IMR-90 (cell line): ENCODE data around the gene CENPU. TPM values are rescaled to one million over a fixed set of nuclear protein-coding genes. Genes with fewer than 3 reads are reported as not detected.

Source experiments
- ATAC-seq: fragments of 200-7000 bp; cut with Tn5 transposase; 2 replicates; pipeline ENCODE4 v1.9.1; 2020; ENCODE audit warnings: low read depth, mild to moderate bottlenecking, moderate library complexity
- BruUV-seq: library from RNA; stranded (reverse); fragments of 400-500 nt; replicated peaks from 2 replicates; lab custom pipeline; 2021; lab: Mats Ljungman, UMichigan
- CTCF ChIA-PET: fragments of 300-600 bp; formaldehyde crosslinking; extraction: SDS; loops from one replicate; lab custom pipeline; 2021; ENCODE audit warnings: antibody characterized with exemption; lab: Yijun Ruan, JAX
- POLR2A ChIA-PET: fragments of 300-600 bp; sonication (Branson Sonifier 250); formaldehyde crosslinking; loops from one replicate; lab custom pipeline; 2022; ENCODE audit warnings: antibody characterized with exemption; ENCODE audit not compliant: unreplicated experiment; lab: Charles Lee
- DNase-seq: peaks from one replicate; pipeline ENCODE4 v3.0.0; 2013
- H2AFZ ChIP-seq: replicated peaks from 2 replicates; pipeline ENCODE3; 2013; ENCODE audit warnings: low read length, mild to moderate bottlenecking; ENCODE audit not compliant: poor library complexity
- H2AK5ac ChIP-seq: 2 replicates; pipeline ENCODE4 v1.6.1; 2013; ENCODE audit warnings: low read depth, low read length, inconsistent platforms
- H2AK9ac ChIP-seq: replicated peaks from 2 replicates; pipeline ENCODE3; 2013; ENCODE audit warnings: mild to moderate bottlenecking, low read depth, low read length, moderate library complexity; ENCODE audit not compliant: poor library complexity
- H2BK120ac ChIP-seq: 2 replicates; pipeline ENCODE4 v1.6.1; 2013; ENCODE audit warnings: low read depth, low read length, inconsistent platforms
- H2BK15ac ChIP-seq: 3 replicates; pipeline ENCODE4 v1.6.1; 2013; ENCODE audit warnings: low read depth, low read length, inconsistent platforms
- H2BK20ac ChIP-seq: 2 replicates; pipeline ENCODE4 v1.6.1; 2013; ENCODE audit warnings: low read depth, mild to moderate bottlenecking, inconsistent platforms, low read length, moderate library complexity
- H2BK5ac ChIP-seq: 2 replicates; pipeline ENCODE4 v1.6.1; 2013; ENCODE audit warnings: mild to moderate bottlenecking, low read depth, low read length, inconsistent platforms; ENCODE audit not compliant: poor library complexity, severe bottlenecking
- H3K14ac ChIP-seq: replicated peaks from 2 replicates; pipeline ENCODE4 v1.6.1; 2013; ENCODE audit warnings: low read depth, low read length, inconsistent platforms
- H3K18ac ChIP-seq: 2 replicates; pipeline ENCODE4 v1.6.1; 2013; ENCODE audit warnings: low read depth, low read length, control low read depth
- H3K23ac ChIP-seq: 2 replicates; pipeline ENCODE4 v1.6.1; 2013; ENCODE audit warnings: low read depth, low read length, inconsistent platforms
- H3K27ac ChIP-seq: 2 replicates; pipeline ENCODE4 v1.5.1; 2013; ENCODE audit warnings: mild to moderate bottlenecking, control low read depth, low read length; ENCODE audit not compliant: insufficient read depth
- H3K27me3 ChIP-seq: 2 replicates; pipeline ENCODE4 v1.6.1; 2013; ENCODE audit warnings: low read length; ENCODE audit not compliant: control insufficient read depth, insufficient read depth
- H3K36me3 ChIP-seq: 2 replicates; pipeline ENCODE4 v1.6.1; 2013; ENCODE audit warnings: low read length, mixed read lengths; ENCODE audit not compliant: control insufficient read depth, insufficient read depth
- H3K4ac ChIP-seq: 2 replicates; pipeline ENCODE4 v1.6.1; 2013; ENCODE audit warnings: low read depth, low read length, inconsistent platforms
- H3K4me1 ChIP-seq: 2 replicates; pipeline ENCODE4 v1.6.1; 2013; ENCODE audit warnings: low read length, mixed read lengths; ENCODE audit not compliant: control insufficient read depth, insufficient read depth
- H3K4me2 ChIP-seq: 2 replicates; pipeline ENCODE4 v1.6.1; 2013; ENCODE audit warnings: low read depth, mild to moderate bottlenecking, control low read depth, low read length, moderate library complexity
- H3K4me3 ChIP-seq: 2 replicates; pipeline ENCODE4 v1.5.1; 2013; ENCODE audit warnings: low read depth, mild to moderate bottlenecking, control low read depth, low read length, moderate library complexity; ENCODE audit not compliant: insufficient read depth
- H3K56ac ChIP-seq: 2 replicates; pipeline ENCODE4 v1.6.1; 2013; ENCODE audit warnings: low read length, inconsistent platforms; ENCODE audit not compliant: insufficient read depth; ENCODE audit errors: extremely low read depth
- H3K79me1 ChIP-seq, 2 experiments: 2 replicates each; pipeline ENCODE4 v1.6.1; 2013; ENCODE audit warnings: low read length in 2 of 2, inconsistent platforms in 1 of 2, low read depth in 1 of 2
- H3K9ac ChIP-seq: 2 replicates; pipeline ENCODE4 v1.6.1; 2013; ENCODE audit warnings: low read depth, low read length, control low read depth
- H3K9me1 ChIP-seq: 2 replicates; pipeline ENCODE4 v1.6.1; 2013; ENCODE audit warnings: low read length, inconsistent platforms; ENCODE audit not compliant: insufficient read depth
- H3K9me3 ChIP-seq: 2 replicates; pipeline ENCODE4 v1.6.1; 2013; ENCODE audit warnings: low read length; ENCODE audit not compliant: control insufficient read depth, insufficient read depth
- H4K20me1 ChIP-seq: 2 replicates; pipeline ENCODE4 v1.6.1; 2013; ENCODE audit warnings: low read length, inconsistent platforms; ENCODE audit not compliant: insufficient read depth
- H4K5ac ChIP-seq: 2 replicates; pipeline ENCODE4 v1.6.1; 2013; ENCODE audit warnings: mild to moderate bottlenecking, low read depth, low read length, control low read depth
- H4K8ac ChIP-seq, 2 experiments: 2 replicates each; pipeline ENCODE4 v1.6.1; 2013; ENCODE audit warnings: low read depth in 2 of 2, low read length in 2 of 2, control low read depth in 1 of 2, inconsistent platforms in 1 of 2
- H4K91ac ChIP-seq: 2 replicates; pipeline ENCODE4 v1.6.1; 2013; ENCODE audit warnings: low read depth, low read length, inconsistent platforms; ENCODE audit not compliant: insufficient read depth
- BHLHE40 ChIP-seq: fragments of 150-350 bp; IDR thresholded peaks from 2 replicates; pipeline ENCODE4 v1.6.1; 2016; ENCODE audit warnings: mild to moderate bottlenecking, low read depth, low read length
- CEBPB ChIP-seq: IDR thresholded peaks from 2 replicates; pipeline ENCODE4 v1.6.1; 2012; ENCODE audit warnings: low read depth, low read length, improper control_type of control experiment
- CHD1 ChIP-seq: IDR thresholded peaks from 2 replicates; pipeline ENCODE4 v1.6.1; 2012; ENCODE audit warnings: low read depth, low read length, improper control_type of control experiment
- MAZ ChIP-seq: IDR thresholded peaks from 2 replicates; pipeline ENCODE4 v1.6.1; 2012; ENCODE audit warnings: low read depth, mild to moderate bottlenecking, low read length, improper control_type of control experiment, moderate library complexity, borderline replicate concordance
- NFE2L2 ChIP-seq: fragments of 150-350 bp; IDR thresholded peaks from 2 replicates; pipeline ENCODE4 v1.6.1; 2016; ENCODE audit warnings: low read depth, mild to moderate bottlenecking, low read length
- POLR2A ChIP-seq: IDR thresholded peaks from 2 replicates; pipeline ENCODE4 v1.6.1; 2012; ENCODE audit warnings: mild to moderate bottlenecking, low read depth, low read length
- RAD21 ChIP-seq: IDR thresholded peaks from 2 replicates; pipeline ENCODE4 v1.6.1; 2012; ENCODE audit warnings: low read length, improper control_type of control experiment
- RFX5 ChIP-seq: IDR thresholded peaks from 2 replicates; pipeline ENCODE4 v1.8.0; 2012; ENCODE audit warnings: low read depth, mild to moderate bottlenecking, low read length, moderate library complexity
- WGBS, 2 experiments: methylation state at CpG; one replicate each; pipeline versions ENCODE4 v1.1.5 to v1.1.7; 2013; ENCODE audit warnings: missing lambda C conversion rate in 2 of 2; ENCODE audit not compliant: insufficient read length in 1 of 2; ENCODE audit errors: extremely low coverage in 2 of 2; 5-methylcytosine and 5-hydroxymethylcytosine counted together
- dilution Hi-C: fragments of 300-500 bp; cut with HindIII; formaldehyde crosslinking; loops from one replicate; pipeline ENCODE4 v1.14.3; 2018; ENCODE audit warnings: low sequenced_read_pairs; ENCODE audit not compliant: unreplicated experiment
- in situ Hi-C: fragments of 300-500 bp; cut with MboI; formaldehyde crosslinking; loops from 3 replicates; pipeline ENCODE4 v1.14.3; 2019; ENCODE audit warnings: low sequenced_read_pairs, inconsistent platforms, mixed read lengths
- intact Hi-C: fragments of 100-400 bp; cut with micrococcal nuclease; formaldehyde crosslinking; loops from 2 replicates; pipeline ENCODE4 v1.10.0; 2022
- polyA plus RNA-seq, 3 experiments: library from polyadenylated mRNA; depleted of rRNA; stranded (reverse); fragments of >200 nt; gene quantifications; 2 replicates each; pipeline ENCODE4 v1.2.3, GENCODE V29; 2012; ENCODE audit warnings: low replicate concordance in 1 of 3
- total RNA-seq: library from RNA; depleted of rRNA; stranded (reverse); fragments of >200 nt; gene quantifications from 2 replicates; pipeline ENCODE4 v1.2.3, GENCODE V29; 2012
- TF ChIP-seq, protein P1 (sequence below): conservative IDR thresholded peaks from 2 replicates; pipeline ENCODE4 v1.5.1; 2012; ENCODE audit warnings: mild to moderate bottlenecking, low read depth, low read length, improper control_type of control experiment
- TF ChIP-seq, protein P2 (sequence below): fragments of 150-350 bp; IDR thresholded peaks from 2 replicates; pipeline ENCODE4 v1.6.1; 2016; ENCODE audit warnings: low read depth, mild to moderate bottlenecking, low read length, moderate library complexity, borderline replicate concordance

CENPU gene
- total and polyA plus RNA-seq, 2 of the 4 experiments (the other 2 are of a cell fraction), result 13.6 to 14.6 TPM

DNA sequence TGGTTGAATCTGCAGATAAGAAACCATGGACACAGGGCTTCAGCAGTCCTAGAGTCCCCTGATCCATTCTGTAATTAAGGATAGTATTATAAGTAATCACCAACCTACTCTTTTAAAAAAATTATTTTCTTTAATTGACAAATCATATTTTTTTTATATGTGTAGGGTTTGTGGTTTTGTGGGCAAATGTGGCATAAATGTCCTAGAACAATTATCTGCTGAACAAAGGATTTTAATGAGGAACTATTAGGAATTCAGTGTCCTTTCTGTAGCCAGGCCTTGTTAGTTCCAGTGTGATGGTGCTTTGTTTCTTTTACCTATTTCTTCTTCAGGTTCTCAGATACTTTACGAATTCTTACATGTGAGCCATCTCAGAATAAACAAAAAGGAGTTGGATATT lies 52.0 kb downstream of the CENPU start:
- Histone ChIP-seq H2AFZ (no peak overlapping the region), H2BK20ac (no peak overlapping the region), H3K56ac (no peak overlapping the region), H3K36me3 (peaks cover 3% of the 10 kb centered on the region), H3K27ac (no peak overlapping the region), H3K4me1 (peaks cover 4% of the 10 kb centered on the region; the same call in 1 of the 2 replicates), H2AK9ac (no peak overlapping the region), H3K4me3 (no peak overlapping the region), H2BK5ac (no peak overlapping the region), H3K79me1 (no peaks in the 10 kb centered on the region), H3K18ac (no peak overlapping the region), H3K27me3 (no peaks in the 10 kb centered on the region), H3K9me3 (no peaks in the 10 kb centered on the region), H2BK15ac (no peak overlapping the region), H2BK120ac (no peak overlapping the region), H3K9ac (no peak overlapping the region), H3K4ac (no peak overlapping the region), H4K20me1 (no peaks in the 10 kb centered on the region), H4K91ac (no peak overlapping the region), H4K5ac (no peak overlapping the region), H3K14ac (no peak overlapping the region), H3K9me1 (peaks cover 2% of the 10 kb centered on the region; the same call in 1 of the 2 replicates), H3K23ac (no peak overlapping the region), H3K4me2 (no peak overlapping the region), H2AK5ac (no peak overlapping the region), H4K8ac (no peak overlapping the region)
- in situ Hi-C loops, result no loop called here
- ATAC-seq (no peak), DNase-seq (no peak)
- intact Hi-C loops, result no loop called here
- no peak for TF ChIP-seq NFE2L2
- TF ChIP-seq RFX5, result no peak
- no peak for TF ChIP-seq POLR2A
- TF ChIP-seq CEBPB, result no peak
- TF ChIP-seq, protein P1, sequence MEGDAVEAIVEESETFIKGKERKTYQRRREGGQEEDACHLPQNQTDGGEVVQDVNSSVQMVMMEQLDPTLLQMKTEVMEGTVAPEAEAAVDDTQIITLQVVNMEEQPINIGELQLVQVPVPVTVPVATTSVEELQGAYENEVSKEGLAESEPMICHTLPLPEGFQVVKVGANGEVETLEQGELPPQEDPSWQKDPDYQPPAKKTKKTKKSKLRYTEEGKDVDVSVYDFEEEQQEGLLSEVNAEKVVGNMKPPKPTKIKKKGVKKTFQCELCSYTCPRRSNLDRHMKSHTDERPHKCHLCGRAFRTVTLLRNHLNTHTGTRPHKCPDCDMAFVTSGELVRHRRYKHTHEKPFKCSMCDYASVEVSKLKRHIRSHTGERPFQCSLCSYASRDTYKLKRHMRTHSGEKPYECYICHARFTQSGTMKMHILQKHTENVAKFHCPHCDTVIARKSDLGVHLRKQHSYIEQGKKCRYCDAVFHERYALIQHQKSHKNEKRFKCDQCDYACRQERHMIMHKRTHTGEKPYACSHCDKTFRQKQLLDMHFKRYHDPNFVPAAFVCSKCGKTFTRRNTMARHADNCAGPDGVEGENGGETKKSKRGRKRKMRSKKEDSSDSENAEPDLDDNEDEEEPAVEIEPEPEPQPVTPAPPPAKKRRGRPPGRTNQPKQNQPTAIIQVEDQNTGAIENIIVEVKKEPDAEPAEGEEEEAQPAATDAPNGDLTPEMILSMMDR, result no peak
- TF ChIP-seq RAD21, result no peak
- TF ChIP-seq MAZ, result no peak
- TF ChIP-seq BHLHE40, result no peak
- TF ChIP-seq CHD1, result no peak
- TF ChIP-seq, protein P2, sequence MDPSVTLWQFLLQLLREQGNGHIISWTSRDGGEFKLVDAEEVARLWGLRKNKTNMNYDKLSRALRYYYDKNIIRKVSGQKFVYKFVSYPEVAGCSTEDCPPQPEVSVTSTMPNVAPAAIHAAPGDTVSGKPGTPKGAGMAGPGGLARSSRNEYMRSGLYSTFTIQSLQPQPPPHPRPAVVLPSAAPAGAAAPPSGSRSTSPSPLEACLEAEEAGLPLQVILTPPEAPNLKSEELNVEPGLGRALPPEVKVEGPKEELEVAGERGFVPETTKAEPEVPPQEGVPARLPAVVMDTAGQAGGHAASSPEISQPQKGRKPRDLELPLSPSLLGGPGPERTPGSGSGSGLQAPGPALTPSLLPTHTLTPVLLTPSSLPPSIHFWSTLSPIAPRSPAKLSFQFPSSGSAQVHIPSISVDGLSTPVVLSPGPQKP, result no peak
- ChIA-PET CTCF (no interaction called here), POLR2A (no interaction called here)
- BruUV-seq, result no TSS peak
- no CpG with 5 or more reads among the region's 1 CpG for WGBS, 2 experiments
- dilution Hi-C loops, result no loop called here
